GM23248 (cell line): ENCODE results near the gene RALA. TPM values are rescaled to one million over a fixed set of nuclear protein-coding genes. Genes with fewer than 3 reads are reported as not detected.

Experiments
- DNase-seq: peaks from one replicate; pipeline ENCODE4 v3.0.0-alpha.2; 2015
- H2AFZ ChIP-seq: fragments of 200-600 bp; sonication (generic); 2 replicates; pipeline ENCODE4 v1.6.1; 2016; ENCODE audit warnings: antibody characterized with exemption
- H3F3A ChIP-seq: fragments of 200-600 bp; sonication (generic); 2 replicates; pipeline ENCODE4 v1.6.1; 2016; ENCODE audit warnings: mild to moderate bottlenecking, antibody characterized with exemption, mixed run types; ENCODE audit not compliant: insufficient read depth
- H3K27ac ChIP-seq: fragments of 200-600 bp; sonication (generic); 2 replicates; pipeline ENCODE4 v1.5.1; 2016; ENCODE audit warnings: mild to moderate bottlenecking
- H3K27me3 ChIP-seq: fragments of 200-600 bp; sonication (generic); replicated peaks from 2 replicates; pipeline ENCODE4 v1.6.1; 2016; ENCODE audit warnings: mild to moderate bottlenecking; ENCODE audit not compliant: insufficient read depth
- H3K36me3 ChIP-seq: fragments of 200-600 bp; sonication (generic); 2 replicates; pipeline ENCODE4 v1.6.1; 2016; ENCODE audit warnings: low read depth, mild to moderate bottlenecking
- H3K4me1 ChIP-seq: fragments of 200-600 bp; sonication (generic); 2 replicates; pipeline ENCODE4 v1.6.1; 2016; ENCODE audit warnings: mild to moderate bottlenecking; ENCODE audit not compliant: insufficient read depth
- H3K4me2 ChIP-seq: fragments of 200-600 bp; sonication (generic); one replicate; pipeline ENCODE4 v1.6.1; 2016; ENCODE audit warnings: mild to moderate bottlenecking; ENCODE audit not compliant: unreplicated experiment
- H3K4me3 ChIP-seq: fragments of 200-600 bp; sonication (generic); 2 replicates; pipeline ENCODE4 v1.5.1; 2016; ENCODE audit warnings: mild to moderate bottlenecking
- H3K79me2 ChIP-seq: fragments of 200-600 bp; sonication (generic); 2 replicates; pipeline ENCODE4 v1.6.1; 2016; ENCODE audit warnings: mild to moderate bottlenecking; ENCODE audit not compliant: insufficient read depth
- H3K9ac ChIP-seq: fragments of 200-600 bp; sonication (generic); 2 replicates; pipeline ENCODE4 v1.6.1; 2016; ENCODE audit warnings: mild to moderate bottlenecking
- H3K9me2 ChIP-seq: fragments of 200-600 bp; sonication (generic); 2 replicates; pipeline ENCODE4 v1.6.1; 2016; ENCODE audit warnings: mixed run types, mild to moderate bottlenecking, moderate library complexity; ENCODE audit not compliant: insufficient read depth
- H3K9me3 ChIP-seq: fragments of 200-600 bp; sonication (generic); one replicate; pipeline ENCODE4 v1.6.1; 2017; ENCODE audit warnings: low read depth
- H4K20me1 ChIP-seq: fragments of 200-600 bp; sonication (generic); 2 replicates; pipeline ENCODE4 v1.6.0; 2016; ENCODE audit not compliant: insufficient read depth
- EZH2 ChIP-seq: fragments of 200-600 bp; sonication (generic); IDR thresholded peaks from 2 replicates; pipeline ENCODE4 v1.6.1; 2018; ENCODE audit warnings: antibody characterized with exemption, mild to moderate bottlenecking; ENCODE audit not compliant: insufficient read depth, poor library complexity, severe bottlenecking
- EZH2phosphoT487 ChIP-seq: fragments of 200-600 bp; sonication (generic); IDR thresholded peaks from 2 replicates; pipeline ENCODE4 v1.6.1; 2018; ENCODE audit warnings: antibody characterized with exemption, moderate library complexity, mild to moderate bottlenecking, low read depth; ENCODE audit not compliant: insufficient read depth
- WGBS, 2 experiments: methylation state at CpG; one replicate each; pipeline ENCODE4 v1.1.6; 2015 to 2017; ENCODE audit warnings: low lambda C conversion rate in 2 of 2, low coverage in 1 of 2; ENCODE audit errors: missing lambda C conversion rate in 2 of 2; 5-methylcytosine and 5-hydroxymethylcytosine counted together
- in situ Hi-C: fragments of 300-500 bp; cut with MboI; formaldehyde crosslinking; loops from 2 replicates; pipeline ENCODE4 v1.15.0; 2020
- polyA plus RNA-seq: library from polyadenylated mRNA; unstranded; fragments of >200 nt; fragmentation: Nextera tagmentation; extraction: Ambion mirVana; gene quantifications from 2 replicates; pipeline ENCODE4 v1.2.1, GENCODE V29; 2016
- total RNA-seq: library from RNA; depleted of rRNA; stranded (reverse); fragments of >200 nt; shearing (Covaris generic); gene quantifications from 2 replicates; pipeline ENCODE4 v1.2.3, GENCODE V29; 2014

The RALA gene
- total and polyA plus RNA-seq, 2 experiments from 2014 or later: 21.7 to 82.8 TPM

DNA sequence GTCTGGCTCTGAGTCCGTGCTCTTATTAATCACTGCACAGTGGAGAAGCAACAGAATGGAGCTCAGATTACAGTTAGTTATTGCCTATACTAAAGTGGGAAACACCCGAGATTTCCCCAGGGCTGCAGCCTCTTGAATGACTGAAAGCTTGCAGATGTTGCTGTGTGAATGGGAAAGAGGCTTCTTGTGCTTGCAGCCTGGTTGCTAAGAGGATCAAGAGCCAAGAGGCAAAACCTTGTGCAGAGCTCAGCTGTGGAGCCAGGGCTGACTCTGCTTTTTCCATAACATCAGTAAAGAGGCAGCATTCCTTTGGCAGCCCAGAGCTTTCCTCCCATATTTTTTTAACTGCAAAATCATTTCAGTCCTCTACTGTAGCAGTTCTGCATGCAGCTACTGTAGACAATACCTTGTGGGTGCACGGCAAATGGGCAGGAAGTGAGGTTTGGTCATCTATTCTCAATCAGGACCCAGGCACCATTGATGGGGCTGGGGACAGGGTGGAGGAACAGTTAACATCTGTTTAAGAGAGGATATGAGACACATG is 86.5 kb downstream of the RALA start:
- no peaks in the 10 kb centered on the region for H3K4me1 ChIP-seq
- H3K36me3 ChIP-seq: peaks cover 28% of the 10 kb centered on the region
- H3K9me2 ChIP-seq: no peaks in the 10 kb centered on the region
- no peaks in the 10 kb centered on the region for H4K20me1 ChIP-seq
- H3K27me3 ChIP-seq: no peaks in the 10 kb centered on the region
- H3K27ac ChIP-seq: no peak overlapping the region
- WGBS, 2 experiments: 6 to 8% methylated on average over 3 of the region's 3 CpGs
- peak; percentile 63 for DNase-seq
- H2AFZ ChIP-seq: no peak overlapping the region
- no peak overlapping the region for H3K4me2 ChIP-seq
- H3K4me3 ChIP-seq: no peak overlapping the region
- in situ Hi-C loops: no loop called here
- H3K79me2 ChIP-seq: no peaks in the 10 kb centered on the region
- H3K9ac ChIP-seq: no peak overlapping the region
- peaks cover 13% of the 10 kb centered on the region for H3F3A ChIP-seq
- TF ChIP-seq EZH2: no peak
- TF ChIP-seq EZH2phosphoT487: no peak
- no peaks in the 10 kb centered on the region for H3K9me3 ChIP-seq

DNA sequence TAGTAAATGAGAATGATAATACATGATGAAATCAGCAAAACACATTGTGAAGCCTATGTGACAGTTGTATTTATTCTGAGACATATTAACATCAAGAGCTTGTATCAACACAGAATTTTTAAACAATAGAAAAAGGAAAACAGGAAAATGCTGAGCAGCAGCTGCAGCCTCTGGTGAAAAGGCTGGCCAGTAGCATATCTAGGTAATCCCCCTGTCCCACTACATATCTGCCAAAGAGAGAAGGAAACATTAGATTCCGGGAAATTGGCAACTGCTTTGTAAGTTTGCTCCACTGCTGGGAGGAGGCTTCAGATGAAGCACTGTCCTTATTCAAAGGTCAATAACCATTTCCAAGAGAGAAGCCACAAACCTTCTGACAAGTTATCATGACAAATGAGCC is 89.4 kb downstream of the RALA start:
- TF ChIP-seq EZH2 (no peak), EZH2phosphoT487 (no peak)
- Histone ChIP-seq H3K4me2 (no peak overlapping the region), H3K27ac (no peak overlapping the region), H3K9ac (no peak overlapping the region), H3K36me3 (peaks cover 7% of the 10 kb centered on the region; the same call in 1 of the 2 replicates), H3K4me3 (no peak overlapping the region), H3F3A (peaks cover 12% of the 10 kb centered on the region; the same call in 1 of the 2 replicates), H3K9me2 (no peaks in the 10 kb centered on the region), H2AFZ (no peak overlapping the region), H3K27me3 (no peaks in the 10 kb centered on the region), H3K4me1 (no peaks in the 10 kb centered on the region), H3K79me2 (no peaks in the 10 kb centered on the region), H3K9me3 (no peaks in the 10 kb centered on the region), H4K20me1 (no peaks in the 10 kb centered on the region)
- in situ Hi-C loops: no loop called here
- WGBS, 2 experiments: 0 to 4% methylated on average over 1 of the region's 1 CpG
- no peak for DNase-seq

- DNase-seq: no peak
- H3F3A ChIP-seq: no peaks in the 10 kb centered on the region
- no peak overlapping the region for H2AFZ ChIP-seq
- no peak overlapping the region for H3K27ac ChIP-seq
- no peaks in the 10 kb centered on the region for H3K9me2 ChIP-seq
- no peak overlapping the region for H3K4me2 ChIP-seq
- H4K20me1 ChIP-seq: no peaks in the 10 kb centered on the region
- H3K9ac ChIP-seq: no peak overlapping the region
- in situ Hi-C loops: no loop called here
- no peak overlapping the region for H3K4me3 ChIP-seq
- TF ChIP-seq EZH2phosphoT487: no peak
- no peaks in the 10 kb centered on the region for H3K36me3 ChIP-seq
- no peaks in the 10 kb centered on the region for H3K79me2 ChIP-seq
- H3K4me1 ChIP-seq: no peaks in the 10 kb centered on the region
- WGBS, 2 experiments: 20 to 38% methylated on average over 1 of the region's 1 CpG
- no peaks in the 10 kb centered on the region for H3K27me3 ChIP-seq
- no peaks in the 10 kb centered on the region for H3K9me3 ChIP-seq
These were observed 91.2 kb downstream of the RALA start for GRCh38 chr7:39714447-39715091.

DNA sequence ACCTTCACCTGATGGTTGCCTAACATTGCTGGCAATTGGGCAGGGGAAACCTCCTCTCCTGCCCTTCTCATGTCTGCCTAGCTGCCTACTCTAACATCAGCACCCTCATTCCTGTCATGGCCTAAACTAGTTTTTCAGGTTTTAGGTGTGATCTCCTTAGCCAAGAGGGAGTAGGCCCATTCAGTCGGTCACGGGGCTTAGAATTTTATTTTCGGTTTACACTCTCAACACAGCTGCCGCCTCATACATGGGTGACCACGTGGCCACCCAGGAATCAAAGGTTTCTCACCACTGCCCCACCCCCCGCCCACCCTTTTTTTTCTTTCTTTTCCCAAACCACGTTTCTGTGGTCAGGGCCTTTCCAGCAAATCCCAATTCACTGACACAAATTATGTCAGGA is 97.2 kb downstream of the RALA start:
- no peaks in the 10 kb centered on the region for H3K79me2 ChIP-seq
- no peak overlapping the region for H2AFZ ChIP-seq
- no peaks in the 10 kb centered on the region for H3K9me2 ChIP-seq
- TF ChIP-seq EZH2 (no peak), EZH2phosphoT487 (no peak)
- H3K4me1 ChIP-seq: no peaks in the 10 kb centered on the region
- H4K20me1 ChIP-seq: no peaks in the 10 kb centered on the region
- 71 to 85% methylated on average over 6 to 7 of the region's 7 CpGs for WGBS, 2 experiments
- in situ Hi-C loops: no loop called here
- no peaks in the 10 kb centered on the region for H3F3A ChIP-seq
- no peak overlapping the region for H3K4me3 ChIP-seq
- H3K9me3 ChIP-seq: no peaks in the 10 kb centered on the region
- H3K4me2 ChIP-seq: no peak overlapping the region
- no peak overlapping the region for H3K9ac ChIP-seq
- no peaks in the 10 kb centered on the region for H3K27me3 ChIP-seq
- no peak overlapping the region for H3K27ac ChIP-seq
- H3K36me3 ChIP-seq: no peaks in the 10 kb centered on the region
- no peak for DNase-seq

DNA sequence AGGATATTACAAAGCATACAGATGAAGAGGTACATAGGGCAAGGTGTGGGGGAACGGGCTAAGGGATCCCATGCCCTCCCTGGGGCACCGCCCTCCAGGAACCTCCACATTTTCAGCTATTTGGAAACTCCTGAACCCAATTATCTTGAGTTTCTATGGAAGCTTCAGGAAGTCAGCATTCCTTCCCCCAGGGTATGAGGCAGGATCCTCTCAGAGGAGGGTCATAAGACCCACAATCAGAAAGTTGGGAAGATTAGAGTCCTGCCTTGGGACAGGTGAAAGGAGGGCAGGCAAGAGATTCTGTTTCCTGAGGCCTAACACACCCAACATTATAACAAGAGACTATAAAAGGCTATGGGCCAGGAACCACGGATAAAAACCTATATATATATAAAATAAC is 98.0 kb downstream of the RALA start:
- no peak for DNase-seq
- H3K27ac ChIP-seq: no peak overlapping the region
- H3K9me3 ChIP-seq: no peaks in the 10 kb centered on the region
- no peaks in the 10 kb centered on the region for H3K4me1 ChIP-seq
- 65 to 72% methylated on average over 3 of the region's 3 CpGs for WGBS, 2 experiments
- H3K9me2 ChIP-seq: no peaks in the 10 kb centered on the region
- no peaks in the 10 kb centered on the region for H3K79me2 ChIP-seq
- no peak overlapping the region for H3K4me3 ChIP-seq
- H2AFZ ChIP-seq: no peak overlapping the region
- no peaks in the 10 kb centered on the region for H3K27me3 ChIP-seq
- no peaks in the 10 kb centered on the region for H4K20me1 ChIP-seq
- no peaks in the 10 kb centered on the region for H3F3A ChIP-seq
- H3K4me2 ChIP-seq: no peak overlapping the region
- in situ Hi-C loops: no loop called here
- H3K9ac ChIP-seq: no peak overlapping the region
- TF ChIP-seq EZH2phosphoT487: no peak
- H3K36me3 ChIP-seq: no peaks in the 10 kb centered on the region
